Activated T-cell treated with anti-CD3 and anti-CD28 coated beads, Interleukin-2, amount 50 U/mL, for 72 hours (primary cell): ENCODE measurements around the gene LIPF. TPM values are rescaled to one million over a fixed set of nuclear protein-coding genes. Genes with fewer than 3 reads are reported as not detected.
"Not testable (repeated sequence)": the region's sequence is repeated elsewhere in the genome, so short reads cannot be mapped to it uniquely, and the experiment has no call there.

Experiments used
- ATAC-seq, 2 donors: fragments of 150-1000 bp; cut with Tn5 transposase; replicated peaks in 1 of 2; 2 replicates each; pipeline ENCODE4 v1.10.0; 2021; ENCODE audit warnings: moderate library complexity in 2 of 2, mild to moderate bottlenecking in 1 of 2
- DNase-seq, 2 donors: peaks; one replicate each; pipeline ENCODE4 v3.0.0; 2021 to 2022; ENCODE audit warnings: mixed read lengths in 1 of 2
- H3K27ac Mint-ChIP-seq: one replicate; pipeline ENCODE4 v1.8.0; 2022; ENCODE audit warnings: mild to moderate bottlenecking, moderate library complexity, mixed read lengths
- H3K27me3 Mint-ChIP-seq: one replicate; pipeline ENCODE4 v1.8.0; 2022; ENCODE audit warnings: low read depth, mixed read lengths
- H3K36me3 Mint-ChIP-seq, 2 donors: one replicate each; pipeline ENCODE4 v1.8.0; 2022; ENCODE audit warnings: mixed read lengths in 2 of 2, mild to moderate bottlenecking in 1 of 2; ENCODE audit not compliant: insufficient read depth in 2 of 2
- H3K4me1 Mint-ChIP-seq: one replicate; pipeline ENCODE4 v1.8.0; 2022; ENCODE audit warnings: low read depth, mixed read lengths
- H3K4me3 Mint-ChIP-seq, 2 donors: one replicate each; pipeline ENCODE4 v1.8.0; 2022; ENCODE audit warnings: mild to moderate bottlenecking in 2 of 2, mixed read lengths in 2 of 2, moderate library complexity in 2 of 2
- H3K9me3 Mint-ChIP-seq, 2 donors: one replicate each; pipeline ENCODE4 v1.8.0; 2022; ENCODE audit warnings: mixed read lengths in 2 of 2
- total RNA-seq, 2 donors: library from RNA; stranded (reverse); gene quantifications; one replicate each; pipeline ENCODE4 v1.2.3, GENCODE V29; 2022

The LIPF gene
- total RNA-seq, 2 donors from 2014 or later: not detected

DNA sequence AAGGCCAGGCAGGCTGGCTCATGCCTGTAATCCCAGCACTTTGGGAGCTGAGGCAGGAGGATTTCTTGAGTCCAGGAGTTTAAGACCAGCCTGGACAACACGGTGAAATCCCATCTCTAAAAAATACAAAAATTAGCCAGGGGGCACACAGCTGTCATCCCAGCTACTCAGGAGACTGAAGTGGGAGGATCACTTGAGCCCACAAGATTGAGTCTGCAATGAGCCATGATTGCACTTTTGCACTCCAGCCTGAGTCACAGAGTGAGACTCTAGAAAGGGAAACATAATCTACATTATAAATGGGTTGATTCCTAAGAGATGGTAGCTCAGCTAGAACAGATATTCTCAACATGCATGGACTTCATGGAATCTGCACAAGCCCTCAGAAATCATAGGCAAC, 6.3 kb upstream of the LIPF start:
- no peak for DNase-seq
- Mint-ChIP-seq H3K36me3 (peaks cover 0 to 1% of the 10 kb centered on the region in 2 donors), H3K27me3 (peaks cover 15% of the 10 kb centered on the region), H3K27ac (no peak overlapping the region), H3K4me3 (no peak overlapping the region), H3K9me3 (no peaks in the 10 kb centered on the region), H3K4me1 (no peaks in the 10 kb centered on the region)
- no peak for ATAC-seq

- peaks cover 0 to 3% of the 10 kb centered on the region in 2 donors for H3K9me3 Mint-ChIP-seq
- DNase-seq: no peak
- H3K27me3 Mint-ChIP-seq: peaks cover 20% of the 10 kb centered on the region
- no peak overlapping the region for H3K27ac Mint-ChIP-seq
- H3K4me3 Mint-ChIP-seq: no peak overlapping the region
- no peak for ATAC-seq
- no peaks in the 10 kb centered on the region for H3K4me1 Mint-ChIP-seq
- peaks cover 0 to 1% of the 10 kb centered on the region in 2 donors for H3K36me3 Mint-ChIP-seq
Observed at GRCh38 chr10:88659725-88660597, 4.3 kb upstream of the LIPF start.

GRCh38 chr10:88660598-88660884, 3.7 kb upstream of the LIPF start:
- no peak for DNase-seq
- Mint-ChIP-seq H3K4me3 (no peak overlapping the region), H3K4me1 (no peaks in the 10 kb centered on the region), H3K9me3 (peaks cover 0 to 3% of the 10 kb centered on the region in 2 donors), H3K36me3 (peaks cover 0 to 1% of the 10 kb centered on the region in 2 donors), H3K27me3 (peaks cover 20% of the 10 kb centered on the region), H3K27ac (no peak overlapping the region)
- ATAC-seq: no peak

- Mint-ChIP-seq H3K27me3 (peaks cover 20% of the 10 kb centered on the region), H3K9me3 (peaks cover 0 to 3% of the 10 kb centered on the region in 2 donors), H3K27ac (no peak overlapping the region), H3K36me3 (peaks cover 0 to 1% of the 10 kb centered on the region in 2 donors), H3K4me3 (no peak overlapping the region), H3K4me1 (no peaks in the 10 kb centered on the region)
- DNase-seq: no peak
- ATAC-seq: no peak
Observed at GRCh38 chr10:88661018-88661417, 3.2 kb upstream of the LIPF start.

DNA sequence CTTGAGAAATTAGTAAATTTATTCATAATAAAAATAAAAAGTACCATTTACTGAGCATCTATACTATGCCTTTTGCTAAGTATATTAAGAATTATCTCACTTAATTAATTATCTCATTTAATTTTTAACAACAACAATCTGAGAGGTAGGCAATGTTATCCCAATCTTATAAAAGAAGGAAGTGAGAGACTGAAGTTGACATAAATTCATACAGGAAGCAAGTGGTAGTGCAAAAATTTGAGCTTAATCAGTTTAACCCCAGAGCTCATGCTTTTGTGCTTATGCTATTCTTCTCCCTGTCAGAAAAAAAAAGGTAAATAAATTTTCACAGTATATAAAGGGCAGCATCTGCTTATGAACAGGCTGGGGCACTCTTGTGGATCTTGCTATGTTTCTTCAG, 2.7 kb upstream of the LIPF start:
- no peak overlapping the region for H3K4me3 Mint-ChIP-seq
- no peak overlapping the region for H3K27ac Mint-ChIP-seq
- peaks cover 0 to 3% of the 10 kb centered on the region in 2 donors for H3K9me3 Mint-ChIP-seq
- DNase-seq (no peak), ATAC-seq (no peak)
- peaks cover 0 to 1% of the 10 kb centered on the region in 2 donors for H3K36me3 Mint-ChIP-seq
- H3K4me1 Mint-ChIP-seq: no peaks in the 10 kb centered on the region
- H3K27me3 Mint-ChIP-seq: peaks cover 20% of the 10 kb centered on the region

DNA sequence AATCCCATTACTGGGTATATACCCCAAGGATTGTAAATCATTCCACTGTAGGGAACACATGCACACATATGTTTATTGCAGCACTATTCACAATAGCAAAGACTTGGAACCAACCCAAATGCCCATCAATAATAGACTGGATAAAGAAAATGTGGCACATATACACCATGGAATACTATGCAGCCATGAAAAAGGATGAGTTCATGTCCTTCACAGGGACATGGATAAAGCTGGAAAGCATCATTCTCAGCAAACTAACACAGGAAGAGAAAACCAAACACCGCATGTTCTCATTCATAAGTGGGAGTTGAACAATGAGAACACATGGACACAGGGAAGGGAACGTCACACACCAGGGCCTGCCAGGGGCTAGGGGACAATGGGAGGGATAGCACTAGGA, 1.1 kb upstream of the LIPF start:
- H3K4me1 Mint-ChIP-seq, H3K4me3 Mint-ChIP-seq, DNase-seq, H3K9me3 Mint-ChIP-seq, ATAC-seq, H3K36me3 Mint-ChIP-seq, H3K27ac Mint-ChIP-seq: not testable (repeated sequence)
- H3K27me3 Mint-ChIP-seq: peaks cover 16% of the 10 kb centered on the region

DNA sequence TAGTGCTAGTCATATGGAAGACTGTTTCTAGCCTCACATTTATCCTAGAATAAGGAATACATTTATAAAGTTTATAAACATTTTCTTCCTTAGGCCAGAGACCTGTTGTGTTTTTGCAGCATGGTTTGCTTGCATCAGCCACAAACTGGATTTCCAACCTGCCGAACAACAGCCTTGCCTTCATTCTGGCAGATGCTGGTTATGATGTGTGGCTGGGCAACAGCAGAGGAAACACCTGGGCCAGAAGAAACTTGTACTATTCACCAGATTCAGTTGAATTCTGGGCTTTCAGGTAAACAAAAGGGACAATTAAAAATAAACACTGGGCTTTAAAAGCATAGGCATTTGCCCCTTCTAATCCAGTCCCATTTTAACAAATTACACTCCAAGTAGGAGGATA, 4.2 kb downstream of the LIPF start:
- DNase-seq (no peak), ATAC-seq (no peak)
- Mint-ChIP-seq H3K36me3 (no peaks in the 10 kb centered on the region), H3K4me1 (peaks cover 20% of the 10 kb centered on the region), H3K27me3 (peaks cover 7% of the 10 kb centered on the region), H3K27ac (no peak overlapping the region), H3K4me3 (no peak overlapping the region), H3K9me3 (no peaks in the 10 kb centered on the region)

- Mint-ChIP-seq H3K36me3 (no peaks in the 10 kb centered on the region), H3K4me3 (peak overlapping the region; percentile 43 to 67)
Observed at GRCh38 chr10:88670497-88670896, 6.3 kb downstream of the LIPF start.

DNA sequence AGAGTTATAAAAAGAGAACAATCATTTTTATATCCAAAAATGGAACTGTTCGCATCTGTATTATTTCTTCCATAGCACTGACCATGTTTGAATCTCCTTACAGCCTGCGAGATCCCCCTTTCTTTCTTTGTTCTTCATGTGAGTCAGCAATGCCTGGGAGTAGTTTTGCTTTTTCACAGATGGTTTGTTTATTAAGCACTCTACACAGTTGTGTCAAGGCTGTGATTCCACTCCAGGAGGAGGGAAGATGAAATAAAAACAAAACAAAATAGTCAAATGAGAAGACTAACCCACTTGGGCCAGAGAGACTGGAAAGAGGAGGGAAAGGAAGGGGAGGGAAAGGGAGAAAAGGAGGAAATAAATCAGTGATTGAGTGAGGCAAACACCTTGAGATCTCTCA, 7.8 kb downstream of the LIPF start:
- H3K9me3 Mint-ChIP-seq: no peaks in the 10 kb centered on the region
- no peak for ATAC-seq
- no peak overlapping the region for H3K27ac Mint-ChIP-seq
- H3K36me3 Mint-ChIP-seq: no peaks in the 10 kb centered on the region
- DNase-seq: no peak
- H3K4me3 Mint-ChIP-seq: no peak overlapping the region
- H3K27me3 Mint-ChIP-seq: peaks cover 19% of the 10 kb centered on the region
- H3K4me1 Mint-ChIP-seq: peaks cover 20% of the 10 kb centered on the region

More at GRCh38 chr10:88670497-88670896, 6.3 kb downstream of the LIPF start:
- Mint-ChIP-seq H3K27ac (peak overlapping the region; percentile 0), H3K9me3 (no peaks in the 10 kb centered on the region), H3K27me3 (peaks cover 10% of the 10 kb centered on the region), H3K4me1 (peaks cover 20% of the 10 kb centered on the region)
- ATAC-seq (peak; percentile 98), DNase-seq (peak; percentile 26 to 29)

DNA sequence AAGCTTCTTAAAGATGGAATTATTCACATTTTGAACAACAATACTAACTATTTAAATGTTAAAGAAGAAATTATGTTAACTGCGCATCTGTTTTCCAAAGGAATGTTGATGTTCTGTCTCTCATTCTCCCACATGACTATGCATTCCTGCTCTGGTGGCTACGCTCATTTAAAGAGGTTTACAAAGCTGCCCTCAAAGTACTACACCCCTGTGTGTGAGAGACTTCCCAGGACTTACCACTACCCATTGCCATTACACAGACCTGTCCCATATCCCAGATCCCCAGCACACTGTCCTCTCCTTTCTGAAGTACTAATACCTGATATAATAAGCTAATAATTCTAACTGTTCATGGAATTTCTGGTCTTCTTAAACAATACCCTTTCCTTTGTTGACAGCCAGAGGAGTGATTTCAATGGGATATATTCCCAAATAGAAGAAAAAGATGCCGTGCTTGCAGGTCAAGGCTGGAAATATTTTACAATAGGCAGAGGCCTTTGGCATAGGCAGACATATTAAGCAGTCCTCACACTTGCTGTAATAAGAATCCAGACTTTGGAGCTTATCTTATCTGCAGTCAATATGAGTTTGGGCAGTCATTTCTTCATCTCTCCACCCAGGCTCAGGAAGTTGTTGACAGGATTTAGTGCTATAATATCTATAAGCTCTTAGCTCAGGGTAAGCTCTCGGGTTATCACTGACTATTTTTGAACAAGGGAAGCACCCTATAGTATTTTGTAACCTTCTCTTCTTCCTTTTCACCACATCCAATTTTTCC, 12.2 kb downstream of the LIPF start:
- Mint-ChIP-seq H3K9me3 (no peaks in the 10 kb centered on the region), H3K4me3 (no peak overlapping the region), H3K36me3 (no peaks in the 10 kb centered on the region), H3K27me3 (peaks cover 30% of the 10 kb centered on the region), H3K27ac (no peak overlapping the region), H3K4me1 (peaks cover 8% of the 10 kb centered on the region)
- ATAC-seq: no peak
- no peak for DNase-seq

DNA sequence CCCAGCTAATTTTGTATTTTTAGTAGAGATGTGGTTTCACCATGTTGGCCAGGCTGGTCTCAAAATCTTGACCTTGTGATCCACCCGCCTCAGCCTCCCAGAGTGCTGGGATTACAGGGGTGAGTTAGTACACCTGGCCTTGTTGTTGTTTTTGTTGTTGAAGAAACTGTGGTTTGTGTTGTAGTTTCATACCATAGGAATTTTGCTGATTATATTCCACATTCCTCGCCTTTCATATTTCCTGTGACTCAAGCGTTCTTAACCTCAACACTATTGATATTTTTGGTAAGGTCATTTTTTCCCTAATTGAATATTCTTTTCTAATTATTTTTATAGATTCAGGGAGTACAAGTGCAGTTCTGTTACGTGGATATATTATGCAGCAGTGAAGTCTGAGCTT, 16.7 kb downstream of the LIPF start:
- ATAC-seq: no peak
- Mint-ChIP-seq H3K36me3 (no peaks in the 10 kb centered on the region), H3K4me3 (no peak overlapping the region), H3K27ac (no peak overlapping the region), H3K4me1 (no peaks in the 10 kb centered on the region), H3K9me3 (no peaks in the 10 kb centered on the region), H3K27me3 (peaks cover 20% of the 10 kb centered on the region)
- no peak for DNase-seq

GRCh38 chr10:88682491-88682890, 18.2 kb downstream of the LIPF start:
- H3K36me3 Mint-ChIP-seq: no peaks in the 10 kb centered on the region
- H3K4me1 Mint-ChIP-seq: no peaks in the 10 kb centered on the region
- H3K27ac Mint-ChIP-seq: no peak overlapping the region
- H3K27me3 Mint-ChIP-seq: peaks cover 7% of the 10 kb centered on the region
- no peaks in the 10 kb centered on the region for H3K9me3 Mint-ChIP-seq
- no peak for DNase-seq
- no peak overlapping the region for H3K4me3 Mint-ChIP-seq
- no peak for ATAC-seq

DNA sequence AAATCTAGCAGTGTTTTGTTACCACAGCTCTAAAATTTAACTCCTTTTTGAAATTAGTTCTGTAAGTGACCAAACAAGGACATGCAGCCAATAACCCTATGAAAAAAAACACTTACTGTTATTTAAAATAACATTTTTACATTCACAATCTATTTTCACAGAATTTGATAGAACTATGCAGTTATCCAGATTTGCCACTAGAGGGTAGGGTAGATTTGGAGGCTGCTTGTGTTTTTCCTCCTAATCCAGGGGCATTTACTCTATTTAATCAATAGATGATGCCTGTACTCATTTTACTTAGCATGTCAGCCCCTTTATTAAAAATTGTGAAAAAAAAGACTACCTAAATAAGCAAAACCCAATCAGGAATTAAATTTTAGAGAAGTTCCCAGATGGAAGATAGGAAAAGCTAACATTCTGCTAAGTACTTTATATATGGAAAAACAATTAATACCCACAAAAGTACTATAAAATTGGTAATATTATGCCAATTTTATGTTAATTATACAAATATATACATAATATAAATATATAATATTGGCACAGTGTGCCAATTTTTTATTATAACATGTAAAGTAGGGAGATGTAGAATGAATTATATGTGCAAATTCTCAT, 23.7 kb downstream of the LIPF start:
- no peaks in the 10 kb centered on the region for H3K36me3 Mint-ChIP-seq
- no peaks in the 10 kb centered on the region for H3K4me1 Mint-ChIP-seq
- H3K4me3 Mint-ChIP-seq: no peak overlapping the region
- DNase-seq: no peak
- H3K27me3 Mint-ChIP-seq: peaks cover 11% of the 10 kb centered on the region
- H3K27ac Mint-ChIP-seq: no peak overlapping the region
- ATAC-seq: no peak
- no peaks in the 10 kb centered on the region for H3K9me3 Mint-ChIP-seq
